Heart left ventricle (tissue), 16 donors: ENCODE data around the gene PRODH2. TPM values are rescaled to one million over a fixed set of nuclear protein-coding genes. Genes with fewer than 3 reads are reported as not detected.
"Not testable (repeated sequence)": the region's sequence is repeated elsewhere in the genome, so short reads cannot be mapped to it uniquely, and the experiment has no call there.

Source experiments
- ATAC-seq, 4 donors: fragments of 200-7000 bp; cut with Tn5 transposase; one replicate each; pipeline ENCODE4 v1.9.1; 2020 to 2022; ENCODE audit warnings: moderate library complexity in 4 of 4, mild to moderate bottlenecking in 3 of 4, moderate number of reproducible peaks in 1 of 4
- DNase-seq, 5 donors: peaks; one replicate each; pipeline ENCODE4 v3.0.0-alpha.2; 2020
- H3K27ac ChIP-seq, 12 donors: fragments of 200-600 bp; sonication (generic) in 4 of 12; one replicate each; pipeline versions ENCODE4 v1.5.0 to v1.8.0; 2016 to 2022; ENCODE audit warnings: mild to moderate bottlenecking in 2 of 12
- H3K27me3 ChIP-seq, 9 donors: fragments of 200-600 bp; sonication (generic) in 2 of 9; one replicate each; pipeline versions ENCODE4 v1.5.1 to v1.8.0; 2016 to 2022; ENCODE audit warnings: mild to moderate bottlenecking in 3 of 9
- H3K36me3 ChIP-seq, 9 donors: fragments of 200-600 bp; sonication (generic) in 2 of 9; one replicate each; pipeline versions ENCODE4 v1.5.0 to v1.8.0; 2018 to 2022; ENCODE audit warnings: mild to moderate bottlenecking in 2 of 9
- H3K4me1 ChIP-seq, 12 donors: fragments of 200-600 bp; sonication (generic) in 4 of 12; one replicate each; pipeline versions ENCODE4 v1.5.0 to v1.8.0; 2016 to 2022; ENCODE audit warnings: mild to moderate bottlenecking in 3 of 12
- H3K4me3 ChIP-seq, 12 donors: fragments of 200-600 bp; sonication (generic) in 4 of 12; one replicate each; pipeline versions ENCODE4 v1.5.0 to v1.8.0; 2017 to 2022; ENCODE audit warnings: mild to moderate bottlenecking in 9 of 12, moderate library complexity in 4 of 12
- H3K9me3 ChIP-seq, 12 donors: fragments of 200-600 bp; sonication (generic) in 4 of 12; one replicate each; pipeline versions ENCODE4 v1.5.0 to v1.8.0; 2016 to 2022; ENCODE audit warnings: mild to moderate bottlenecking in 1 of 12
- CTCF ChIP-seq, 12 donors: fragments of 200-600 bp; sonication (generic) in 4 of 12; IDR thresholded peaks; one replicate each; pipeline versions ENCODE4 v1.5.0 to v1.8.0; 2018 to 2022; ENCODE audit warnings: antibody characterized with exemption in 12 of 12, mild to moderate bottlenecking in 5 of 12
- POLR2A ChIP-seq, 2 donors: fragments of 450-650 bp; IDR thresholded peaks; one replicate each; pipeline ENCODE4 v1.6.1; 2017; ENCODE audit warnings: antibody characterized with exemption in 2 of 2, mild to moderate bottlenecking in 2 of 2, moderate library complexity in 2 of 2
- whole genome bisulfite sequencing, 4 donors: extraction: QIAGEN DNeasy Blood & Tissue Kit in 2 of 4; methylation state at CpG; one replicate each; pipeline versions ENCODE4 v1.1.5 to v1.1.7; 2013 to 2018; 5-methylcytosine and 5-hydroxymethylcytosine counted together
- intact Hi-C, 10 donors: fragments of 100-400 bp; cut with DNase I; formaldehyde crosslinking; loops; one replicate each; pipeline versions ENCODE4 v1.11.1 to v1.14.2; 2022
- polyA plus RNA-seq, 2 donors: library from polyadenylated mRNA; stranded (reverse); fragments of 200-250 nt; gene quantifications; one replicate each; pipeline ENCODE4 v1.2.3, GENCODE V29; 2013
- total RNA-seq, 9 donors: library from RNA; depleted of rRNA in 2 of 9; stranded (reverse); fragments of >200 nt in 2 of 9; fragmentation: NEBNext Ultra II Directional in 3 of 9; extraction: Animal tissue kit (Norgen Biotek cat#: 25700) in 3 of 9; gene quantifications; one replicate each; pipeline versions ENCODE4 v1.1.0 to v1.2.4, GENCODE V29; 2016 to 2023
- donor health status: ischemic (EF 13 %, LVEDD 7.1; RV severe dilation, severe dysfunction).
- donor health status: healthy with polysubstance abuse.
- donor health status: DM: no; HTN: yes; CAD: no.
- donor health status: DM: no; HTN: no; CAD: no.
- donor health status: ischemic (EF 25% LVEDD 6.9; RV normal size, moderate dysfunction).
- donor health status: ischemic (EF 25% LVEDD 5.7; RV mildly dilated, moderate dysfunction).
- donor health status: healthy.
- donor health status: DM: yes; HTN: yes; CAD: no.
- donor health status: ischemic (EF 35%, LVEDD 5.7; RV mildly dilated, moderate dysfunction).
- donor health status: nonischemic (EF 11% LVEDD 7.7; RV severe dilation, severe dysfunction).
- donor health status: DM: yes; HTN: yes; CAD: no.
- donor health status: PGD.
- donor health status: ischemic (EF 29% LVEDD 5.4; RV normal size, mild dysfunction).
- donor health status: nonischemic (EF 23%, LVEDD 6.1; RV moderate dilation, normal function).

PRODH2 gene
- total and polyA plus RNA-seq, 11 donors = not detected

GRCh38 chr19:35841961-35842595 lies 29.4 kb upstream of the PRODH2 start:
- H3K4me3 ChIP-seq = no peak overlapping the region
- TF ChIP-seq POLR2A (IDR thresholded peaks at IDR 0.05) = no peak
- no peak for TF ChIP-seq CTCF (IDR thresholded peaks at IDR 0.05)
- ATAC-seq (no peak), DNase-seq (no peak)
- H3K9me3 ChIP-seq = peaks cover 0 to 14% (median 8%) of the 10 kb centered on the region in 12 donors
- no peaks in the 10 kb centered on the region for H3K36me3 ChIP-seq
- H3K27ac ChIP-seq = no peak overlapping the region
- peaks cover 0 to 21% (median 7%) of the 10 kb centered on the region in 12 donors for H3K4me1 ChIP-seq
- peaks cover 23 to 57% (median 45%) of the 10 kb centered on the region in 9 donors for H3K27me3 ChIP-seq
- WGBS, 4 donors = 76 to 83% (median 80%) methylated on average over 13 of the region's 13 CpGs
- intact Hi-C loops = no loop called here

GRCh38 chr19:35836096-35836495 lies 23.5 kb upstream of the PRODH2 start:
- Histone ChIP-seq H3K27me3 (peaks cover 0 to 28% (median 6%) of the 10 kb centered on the region in 9 donors), H3K9me3 (peaks cover 0 to 14% (median 8%) of the 10 kb centered on the region in 12 donors)
- ATAC-seq, H3K36me3 ChIP-seq, DNase-seq, intact Hi-C loops, H3K4me1 ChIP-seq, H3K27ac ChIP-seq, H3K4me3 ChIP-seq: not testable (repeated sequence)
- 52 to 57% (median 55%) methylated on average over 11 of the region's 11 CpGs for WGBS, 4 donors

- no peak overlapping the region for H3K4me3 ChIP-seq
- no peak overlapping the region for H3K27ac ChIP-seq
- intact Hi-C loops = no loop called here
- 48 to 58% (median 51%) methylated on average over 7 of the region's 7 CpGs for WGBS, 4 donors
- ATAC-seq (no peak), DNase-seq (no peak)
- H3K36me3 ChIP-seq = no peaks in the 10 kb centered on the region
- no peak for TF ChIP-seq POLR2A (IDR thresholded peaks at IDR 0.05)
- no peak for TF ChIP-seq CTCF (IDR thresholded peaks at IDR 0.05)
- peaks cover 0 to 11% (median 7%) of the 10 kb centered on the region in 12 donors for H3K9me3 ChIP-seq
- H3K27me3 ChIP-seq = peaks cover 0 to 25% (median 6%) of the 10 kb centered on the region in 9 donors
- no peaks in the 10 kb centered on the region for H3K4me1 ChIP-seq
These were observed 21.3 kb upstream of the PRODH2 start for GRCh38 chr19:35833972-35834371.

- Histone ChIP-seq H3K36me3 (no peaks in the 10 kb centered on the region), H3K27ac (no peak overlapping the region), H3K4me3 (no peak overlapping the region), H3K4me1 (no peaks in the 10 kb centered on the region), H3K27me3 (peaks cover 0 to 23% (median 0%) of the 10 kb centered on the region in 9 donors), H3K9me3 (no peaks in the 10 kb centered on the region)
- intact Hi-C loops = no loop called here
- 61 to 79% (median 68%) methylated on average over 4 of the region's 4 CpGs for WGBS, 4 donors
- TF ChIP-seq POLR2A (IDR thresholded peaks at IDR 0.05) (no peak), CTCF (IDR thresholded peaks at IDR 0.05) (no peak)
- ATAC-seq (no peak), DNase-seq (no peak)
These were observed 19.4 kb upstream of the PRODH2 start for GRCh38 chr19:35832054-35832453.

- H3K36me3 ChIP-seq = no peaks in the 10 kb centered on the region
- no peak for TF ChIP-seq CTCF (IDR thresholded peaks at IDR 0.05)
- TF ChIP-seq POLR2A (IDR thresholded peaks at IDR 0.05) = no peak
- ATAC-seq (no peak), DNase-seq (no peak)
- no peaks in the 10 kb centered on the region for H3K9me3 ChIP-seq
- H3K4me3 ChIP-seq = no peak overlapping the region
- peaks cover 0 to 25% (median under 1%) of the 10 kb centered on the region in 9 donors for H3K27me3 ChIP-seq
- H3K27ac ChIP-seq = no peak overlapping the region
- no peaks in the 10 kb centered on the region for H3K4me1 ChIP-seq
- 69 to 79% (median 76%) methylated on average over 16 to 18 of the region's 18 CpGs for WGBS, 4 donors
- intact Hi-C loops = no loop called here
These were observed 18.3 kb upstream of the PRODH2 start for GRCh38 chr19:35830986-35831385.
